Measurements from ENCODE around the gene KRT75. TPM values are rescaled to one million over a fixed set of nuclear protein-coding genes. Genes with fewer than 3 reads are reported as not detected.

Gene KRT75
- total RNA-seq, 1 experiment from 2014 or later: not detected

DNA sequence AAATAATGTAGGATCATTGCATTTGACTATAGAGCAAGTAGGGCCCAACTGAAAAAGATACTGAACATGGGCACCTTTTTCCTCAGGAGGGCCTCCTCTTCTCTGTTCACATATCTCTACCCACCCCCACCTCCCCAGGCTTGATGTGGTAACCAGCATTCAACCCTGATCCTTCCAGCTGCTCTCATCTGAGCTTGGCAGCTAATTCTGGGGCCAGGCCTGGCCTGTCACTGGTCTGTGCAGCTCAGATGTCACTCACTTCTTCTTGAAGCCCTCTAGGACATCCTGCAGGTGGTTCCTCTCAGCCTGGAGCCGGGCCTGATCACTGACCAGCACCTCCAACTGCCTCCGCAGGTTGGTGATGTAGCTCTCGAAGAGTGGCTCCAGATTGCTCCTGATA, 50.8 kb downstream of the KRT75 start:
- no peak for DNase-seq
- H3K27me3 ChIP-seq (ENCODE audit: control insufficient read depth, insufficient read depth, low read length): no peaks in the 10 kb centered on the region

DNA sequence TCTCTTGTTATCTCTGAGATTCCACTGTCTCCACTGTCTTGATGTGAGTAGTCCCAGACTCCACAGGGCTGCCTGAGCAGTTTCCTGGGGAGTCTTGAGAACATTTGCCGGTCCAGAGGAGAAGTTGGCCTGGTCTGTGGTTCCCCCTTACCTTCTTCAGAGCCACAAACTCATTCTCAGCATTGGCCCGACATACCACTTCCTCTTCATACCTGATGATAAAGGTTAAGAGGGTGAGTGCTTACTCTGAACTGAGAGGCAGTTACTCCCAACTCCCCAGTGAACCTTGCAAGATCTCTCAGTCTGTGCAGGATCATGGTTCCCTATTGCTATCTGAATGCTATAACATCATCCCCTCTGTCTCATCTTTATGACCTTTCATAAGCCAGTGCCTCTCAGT, 51.3 kb downstream of the KRT75 start:
- DNase-seq: no peak
- Histone ChIP-seq H3K27me3 (ENCODE audit: control insufficient read depth, insufficient read depth, low read length) (no peaks in the 10 kb centered on the region), H3K4me3 (ENCODE audit: insufficient read depth, low read depth, low read length) (no peak overlapping the region), H3K36me3 (replicated peaks; ENCODE audit: control insufficient read depth, insufficient read depth, low read length) (no peaks in the 10 kb centered on the region)

More for the DNA sequence above, 50.8 kb downstream of the KRT75 start:
- H3K36me3 ChIP-seq (replicated peaks; ENCODE audit: control insufficient read depth, insufficient read depth, low read length): no peaks in the 10 kb centered on the region
- no peak overlapping the region for H3K4me3 ChIP-seq (ENCODE audit: insufficient read depth, low read depth, low read length)

DNA sequence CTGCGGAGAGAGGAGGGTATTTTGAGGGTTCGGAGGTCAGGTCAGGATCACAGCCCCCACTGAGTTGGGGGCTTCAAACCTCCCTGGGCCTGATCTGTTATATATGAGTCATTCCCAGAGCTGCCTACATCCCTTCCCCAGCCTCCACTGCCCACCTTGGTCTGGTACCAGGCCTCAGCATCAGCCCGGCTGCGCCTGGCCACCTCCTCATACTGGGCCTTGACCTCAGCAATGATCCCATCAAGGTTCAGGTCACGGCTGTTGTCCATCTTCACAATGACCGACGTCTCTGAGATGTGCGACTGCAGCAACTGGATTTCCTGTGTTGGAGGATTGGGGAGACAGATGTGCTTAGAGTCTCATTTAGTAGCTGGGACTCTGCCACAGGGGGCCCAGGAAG, 53.0 kb downstream of the KRT75 start:
- H3K4me3 ChIP-seq (ENCODE audit: insufficient read depth, low read depth, low read length): no peak overlapping the region
- peaks cover 2% of the 10 kb centered on the region; the same call in 1 of the 2 replicates for H3K27me3 ChIP-seq (ENCODE audit: control insufficient read depth, insufficient read depth, low read length)
- no peak for DNase-seq
- H3K36me3 ChIP-seq (replicated peaks; ENCODE audit: control insufficient read depth, insufficient read depth, low read length): no peaks in the 10 kb centered on the region

DNA sequence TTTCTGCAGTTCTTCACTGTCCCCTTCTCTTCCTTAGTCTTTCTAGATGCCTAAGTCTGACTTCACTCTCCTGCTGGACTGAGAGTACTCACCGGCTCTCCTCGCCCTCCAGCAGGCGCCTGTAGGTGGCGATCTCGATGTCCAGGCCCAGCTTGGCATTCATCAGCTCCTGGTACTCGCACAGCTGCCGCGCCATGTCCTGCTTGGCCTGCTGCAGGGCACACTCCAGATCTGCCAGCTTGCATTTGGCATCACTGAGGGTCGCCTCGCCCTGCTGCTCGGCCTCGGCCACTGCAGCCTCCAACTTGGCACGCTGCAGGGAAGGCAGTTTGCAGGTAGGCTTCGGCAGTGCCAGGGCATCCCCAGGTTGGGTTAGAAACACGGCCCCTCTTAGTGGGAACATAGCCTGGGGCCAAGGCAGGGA, 53.9 kb downstream of the KRT75 start:
- Histone ChIP-seq H3K27me3 (ENCODE audit: control insufficient read depth, insufficient read depth, low read length) (peaks cover 2% of the 10 kb centered on the region; the same call in 1 of the 2 replicates), H3K36me3 (replicated peaks; ENCODE audit: control insufficient read depth, insufficient read depth, low read length) (no peaks in the 10 kb centered on the region), H3K4me3 (ENCODE audit: insufficient read depth, low read depth, low read length) (no peak overlapping the region)
- DNase-seq: peak; percentile 80

DNA sequence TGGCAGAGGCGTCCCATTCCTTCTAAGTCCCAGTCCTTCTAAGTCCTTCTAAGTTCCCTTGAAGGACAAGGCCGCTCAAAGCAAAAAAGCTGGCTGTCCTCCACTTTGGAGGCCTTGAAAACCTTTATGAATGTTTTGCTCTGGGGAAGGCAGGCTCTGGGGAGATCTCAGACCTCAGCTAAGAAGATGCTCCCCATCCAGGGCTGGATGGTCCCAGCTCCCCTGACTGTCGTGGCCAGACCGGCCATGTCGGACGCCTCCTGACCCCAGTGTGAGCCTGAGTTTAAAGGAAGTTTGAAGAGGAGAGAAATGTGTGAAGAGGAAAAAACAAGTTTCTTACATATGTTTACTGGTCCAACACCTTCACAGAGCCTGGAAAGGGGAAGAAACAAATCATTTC, 54.6 kb downstream of the KRT75 start:
- DNase-seq: no peak
- peaks cover 2% of the 10 kb centered on the region; the same call in 1 of the 2 replicates for H3K27me3 ChIP-seq (ENCODE audit: control insufficient read depth, insufficient read depth, low read length)
- H3K4me3 ChIP-seq (ENCODE audit: insufficient read depth, low read depth, low read length): no peak overlapping the region
- no peaks in the 10 kb centered on the region for H3K36me3 ChIP-seq (replicated peaks; ENCODE audit: control insufficient read depth, insufficient read depth, low read length)

DNA sequence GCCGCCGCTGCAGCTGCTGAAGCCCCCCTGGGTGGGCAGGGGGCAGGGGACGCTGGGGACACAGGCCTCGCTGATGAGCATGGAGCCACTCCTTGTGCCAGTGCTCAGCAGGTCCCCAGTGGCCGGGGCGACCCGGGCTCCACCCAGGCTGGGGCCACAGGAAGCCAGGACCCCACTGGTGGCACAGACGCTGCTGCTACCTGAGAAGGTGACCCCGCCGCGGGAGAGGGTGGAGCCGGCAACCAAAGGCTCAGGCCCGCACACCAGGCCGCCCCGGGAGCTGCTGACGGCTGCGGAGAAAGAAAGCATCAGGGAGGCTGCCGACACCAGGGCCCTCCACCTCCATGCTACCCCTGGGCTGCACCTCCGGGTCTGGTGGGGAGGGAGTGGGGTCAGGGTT, 56.1 kb downstream of the KRT75 start:
- DNase-seq: no peak
- Histone ChIP-seq H3K27me3 (ENCODE audit: control insufficient read depth, insufficient read depth, low read length) (peaks cover 2% of the 10 kb centered on the region; the same call in 1 of the 2 replicates), H3K4me3 (ENCODE audit: insufficient read depth, low read depth, low read length) (no peak overlapping the region)

DNA sequence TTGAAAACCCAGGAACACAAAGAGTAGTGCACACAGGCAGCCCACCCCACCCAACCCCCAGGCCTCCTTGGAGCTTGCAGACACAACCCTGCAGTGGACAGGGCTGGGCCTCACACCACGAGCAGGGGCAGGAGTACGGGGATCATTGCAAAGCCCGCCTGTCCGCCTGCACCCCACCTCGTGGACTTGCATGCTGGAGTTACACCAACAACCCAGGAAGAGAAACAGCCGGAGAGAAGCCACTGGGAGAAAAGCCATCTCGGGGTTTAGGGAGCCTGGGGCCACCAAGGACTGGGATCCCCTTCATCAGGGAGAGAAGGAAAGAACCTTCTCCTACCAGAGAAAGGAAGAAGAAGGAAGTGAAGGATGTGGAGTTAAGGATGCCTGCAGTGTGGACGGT, 56.9 kb downstream of the KRT75 start:
- H3K4me3 ChIP-seq (ENCODE audit: insufficient read depth, low read depth, low read length): no peak overlapping the region
- no peak for DNase-seq
- peaks cover 2% of the 10 kb centered on the region; the same call in 1 of the 2 replicates for H3K27me3 ChIP-seq (ENCODE audit: control insufficient read depth, insufficient read depth, low read length)
- H3K36me3 ChIP-seq (replicated peaks; ENCODE audit: control insufficient read depth, insufficient read depth, low read length): no peaks in the 10 kb centered on the region

More for the DNA sequence above, 56.1 kb downstream of the KRT75 start:
- H3K36me3 ChIP-seq (replicated peaks; ENCODE audit: control insufficient read depth, insufficient read depth, low read length): no peaks in the 10 kb centered on the region

Other genes with a start within 250 kb of the KRT75 start
- gene KRT80, start 242.4 kb downstream of the KRT75 start, total RNA-seq (2014; rRNA removed; shearing (Covaris generic)): not detected in 2 replicates
- gene KRT7, start 201.1 kb downstream of the KRT75 start, total RNA-seq (2014; rRNA removed; shearing (Covaris generic)): 0.80 and 1.1 TPM in 2 replicates
- gene KRT86, start 159.7 kb downstream of the KRT75 start, total RNA-seq (2014; rRNA removed; shearing (Covaris generic)): not detected in 2 replicates
- gene KRT81, start 142.8 kb downstream of the KRT75 start, total RNA-seq (2014; rRNA removed; shearing (Covaris generic)): not detected in 2 replicates
- 0.10 TPM in 1 of 2 replicates, not detected in the other for gene KRT83, start 113.0 kb downstream of the KRT75 start, total RNA-seq (2014; rRNA removed; shearing (Covaris generic))
- not detected in 2 replicates for gene KRT85, start 66.9 kb downstream of the KRT75 start, total RNA-seq (2014; rRNA removed; shearing (Covaris generic))
- not detected in 2 replicates for gene KRT84, start 48.7 kb downstream of the KRT75 start, total RNA-seq (2014; rRNA removed; shearing (Covaris generic))
- gene KRT82, start 28.0 kb downstream of the KRT75 start, total RNA-seq (2014; rRNA removed; shearing (Covaris generic)): not detected in 2 replicates
- not detected in 2 replicates for gene KRT6B, start 17.8 kb upstream of the KRT75 start, total RNA-seq (2014; rRNA removed; shearing (Covaris generic))
- gene KRT6C, start 39.4 kb upstream of the KRT75 start, total RNA-seq (2014; rRNA removed; shearing (Covaris generic)): not detected in 2 replicates
- gene KRT6A, start 58.9 kb upstream of the KRT75 start, total RNA-seq (2014; rRNA removed; shearing (Covaris generic)): not detected in 2 replicates
- not detected in 2 replicates for gene KRT5, start 86.0 kb upstream of the KRT75 start, total RNA-seq (2014; rRNA removed; shearing (Covaris generic))
- not detected in 2 replicates for gene KRT71, start 118.8 kb upstream of the KRT75 start, total RNA-seq (2014; rRNA removed; shearing (Covaris generic))
- not detected in 2 replicates for gene KRT74, start 139.5 kb upstream of the KRT75 start, total RNA-seq (2014; rRNA removed; shearing (Covaris generic))
- gene KRT72, start 167.1 kb upstream of the KRT75 start, total RNA-seq (2014; rRNA removed; shearing (Covaris generic)): not detected in 2 replicates
- not detected in 2 replicates for gene KRT73, start 184.2 kb upstream of the KRT75 start, total RNA-seq (2014; rRNA removed; shearing (Covaris generic))
- not detected in 2 replicates for gene KRT2, start 217.8 kb upstream of the KRT75 start, total RNA-seq (2014; rRNA removed; shearing (Covaris generic))
- gene KRT1, start 246.0 kb upstream of the KRT75 start, total RNA-seq (2014; rRNA removed; shearing (Covaris generic)): not detected in 2 replicates